GM21529 (cell line): ENCODE measurements around the gene SLC16A8.

ENCODE experiments used
- ATAC-seq: cut with Tn5 transposase; IDR thresholded peaks from one replicate; pipeline ENCODE4 v1.9.1; 2021; ENCODE audit not compliant: unreplicated experiment

The SLC16A8 gene

GRCh38 chr22:38030311-38031133 lies 53.5 kb downstream of the SLC16A8 start:
- no peak for ATAC-seq

DNA sequence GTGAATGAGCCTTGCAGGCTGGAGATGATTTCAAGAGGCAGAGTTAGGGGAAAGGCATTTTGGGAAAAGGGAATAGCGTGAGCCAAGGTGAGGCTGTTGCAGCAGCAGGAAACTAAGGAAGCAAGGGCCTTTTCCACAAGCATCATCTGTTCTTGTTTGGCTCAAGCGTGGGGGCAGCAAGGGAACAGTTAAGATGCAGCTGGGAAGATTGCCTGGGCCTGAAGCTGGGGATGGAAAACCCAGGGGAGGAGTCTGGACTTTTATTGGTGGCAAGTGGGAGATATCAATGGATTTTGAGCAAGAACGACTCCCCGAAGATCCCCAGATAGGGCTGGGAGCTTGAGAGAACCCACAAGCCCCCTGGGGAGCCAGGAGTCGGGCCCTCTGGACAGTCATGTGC lies 54.1 kb downstream of the SLC16A8 start:
- no peak for ATAC-seq

- no peak for ATAC-seq
Measured at GRCh38 chr22:38029370-38029769, 54.6 kb downstream of the SLC16A8 start.

DNA sequence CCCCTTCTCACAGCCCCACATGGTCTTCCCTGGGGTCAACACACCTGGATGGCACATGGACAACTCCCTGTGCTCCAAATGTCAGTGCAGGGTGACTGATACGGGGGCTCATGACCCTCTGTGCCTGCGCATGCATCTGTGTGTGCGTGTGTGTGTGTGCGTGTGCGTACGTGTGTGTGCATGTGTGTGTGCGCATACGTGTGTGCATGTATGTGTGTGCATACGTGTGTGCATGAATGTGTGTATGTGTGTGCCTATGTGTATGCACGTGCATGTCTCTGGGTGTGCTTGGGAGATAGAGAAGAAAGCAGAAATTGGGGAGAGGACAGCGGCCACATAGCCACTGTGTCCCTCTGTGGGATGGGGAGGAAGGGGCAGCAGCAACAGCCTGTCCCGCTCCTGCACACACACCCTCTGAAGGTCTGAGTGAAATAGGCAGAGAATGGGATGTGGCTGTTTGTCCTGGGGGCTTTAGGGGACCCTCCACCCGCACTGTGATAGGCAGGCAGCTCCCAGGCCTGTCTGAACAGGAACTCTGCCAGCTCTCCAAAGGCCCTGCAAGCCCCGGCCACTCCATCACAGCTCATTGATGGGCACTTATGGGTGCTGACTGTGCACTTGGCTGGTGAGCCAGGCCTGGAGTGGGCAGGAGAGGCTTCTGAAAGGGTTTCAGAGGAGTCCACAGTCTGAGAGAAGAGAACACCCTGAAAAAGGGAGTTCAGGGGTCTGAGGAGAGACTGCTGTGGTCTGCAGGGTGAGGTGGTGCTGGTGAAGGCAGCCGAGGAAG lies 55.4 kb downstream of the SLC16A8 start:
- ATAC-seq = no peak
